GM06990 (cell line): Measurements from ENCODE around the gene DYNLL2.
"Not testable (repeated sequence)": the region's sequence is repeated elsewhere in the genome, so short reads cannot be mapped to it uniquely, and the experiment has no call there.

Source experiments
- DNase-seq: peaks from one replicate; pipeline ENCODE4 v3.0.0-alpha.2; 2011; ENCODE audit not compliant: insufficient read length; ENCODE audit errors: extremely low read depth
- H3K27me3 ChIP-seq: replicated peaks from 2 replicates; pipeline ENCODE4 v1.6.0; 2011; ENCODE audit warnings: low read length; ENCODE audit not compliant: control insufficient read depth, insufficient read depth
- H3K36me3 ChIP-seq: 2 replicates; pipeline ENCODE4 v1.5.1; 2011; ENCODE audit warnings: low read length; ENCODE audit not compliant: control insufficient read depth, insufficient read depth
- H3K4me3 ChIP-seq: replicated peaks from 2 replicates; pipeline ENCODE4 v1.5.1; 2011; ENCODE audit warnings: low read depth, mild to moderate bottlenecking, control low read depth, low read length
- TF ChIP-seq, protein P1 (sequence below): IDR thresholded peaks from 2 replicates; pipeline ENCODE4 v1.5.1; 2011; ENCODE audit warnings: low read length, control low read depth, mild to moderate bottlenecking, inconsistent platforms; ENCODE audit not compliant: insufficient read depth, poor library complexity, severe bottlenecking

Gene DYNLL2

DNA sequence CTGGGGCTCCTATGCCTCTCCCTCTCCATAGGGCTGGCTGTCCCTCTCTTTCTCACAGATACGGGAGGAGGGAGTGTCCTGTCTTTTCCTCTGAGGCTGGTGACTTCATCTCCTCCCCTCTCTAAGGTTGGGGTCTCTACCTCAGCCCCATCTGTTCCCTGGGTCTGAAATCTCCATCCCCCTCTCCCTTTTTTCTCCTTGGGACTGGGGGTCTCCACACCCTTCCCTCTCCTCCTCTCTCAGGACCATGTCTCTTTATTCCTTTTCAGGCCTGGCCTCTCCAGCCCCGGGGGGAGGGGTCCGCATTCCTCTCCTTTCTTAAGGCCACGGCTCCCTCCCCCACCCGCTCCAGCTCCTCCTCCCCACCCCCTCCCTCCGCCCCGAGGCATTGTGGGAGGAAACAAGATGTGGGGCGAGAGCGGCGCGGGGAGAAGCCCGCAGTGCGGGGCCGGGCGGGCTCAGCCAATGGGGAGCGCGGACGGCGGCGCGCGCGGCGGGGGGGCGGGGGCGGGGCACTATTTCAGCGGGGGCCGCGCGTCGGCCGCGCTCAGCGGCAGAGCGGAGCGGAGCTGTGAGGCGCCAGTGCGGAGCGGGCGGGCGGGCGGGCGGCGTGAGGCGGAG lies at the start of gene DYNLL2:
Gene DYNLL2 (plus strand): TSS at position 550 of the 621 bp plus-strand sequence. CDS start 3,672 bp downstream, outside the sequence.
- peak; percentile 89 for DNase-seq
- TF ChIP-seq, protein P1, sequence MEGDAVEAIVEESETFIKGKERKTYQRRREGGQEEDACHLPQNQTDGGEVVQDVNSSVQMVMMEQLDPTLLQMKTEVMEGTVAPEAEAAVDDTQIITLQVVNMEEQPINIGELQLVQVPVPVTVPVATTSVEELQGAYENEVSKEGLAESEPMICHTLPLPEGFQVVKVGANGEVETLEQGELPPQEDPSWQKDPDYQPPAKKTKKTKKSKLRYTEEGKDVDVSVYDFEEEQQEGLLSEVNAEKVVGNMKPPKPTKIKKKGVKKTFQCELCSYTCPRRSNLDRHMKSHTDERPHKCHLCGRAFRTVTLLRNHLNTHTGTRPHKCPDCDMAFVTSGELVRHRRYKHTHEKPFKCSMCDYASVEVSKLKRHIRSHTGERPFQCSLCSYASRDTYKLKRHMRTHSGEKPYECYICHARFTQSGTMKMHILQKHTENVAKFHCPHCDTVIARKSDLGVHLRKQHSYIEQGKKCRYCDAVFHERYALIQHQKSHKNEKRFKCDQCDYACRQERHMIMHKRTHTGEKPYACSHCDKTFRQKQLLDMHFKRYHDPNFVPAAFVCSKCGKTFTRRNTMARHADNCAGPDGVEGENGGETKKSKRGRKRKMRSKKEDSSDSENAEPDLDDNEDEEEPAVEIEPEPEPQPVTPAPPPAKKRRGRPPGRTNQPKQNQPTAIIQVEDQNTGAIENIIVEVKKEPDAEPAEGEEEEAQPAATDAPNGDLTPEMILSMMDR, result no peak
- Histone ChIP-seq H3K36me3 (peaks cover 13% of the 10 kb centered on the region), H3K4me3 (peak within 1 kb of the TSS; percentile 90), H3K27me3 (no peaks in the 10 kb centered on the region)

DNA sequence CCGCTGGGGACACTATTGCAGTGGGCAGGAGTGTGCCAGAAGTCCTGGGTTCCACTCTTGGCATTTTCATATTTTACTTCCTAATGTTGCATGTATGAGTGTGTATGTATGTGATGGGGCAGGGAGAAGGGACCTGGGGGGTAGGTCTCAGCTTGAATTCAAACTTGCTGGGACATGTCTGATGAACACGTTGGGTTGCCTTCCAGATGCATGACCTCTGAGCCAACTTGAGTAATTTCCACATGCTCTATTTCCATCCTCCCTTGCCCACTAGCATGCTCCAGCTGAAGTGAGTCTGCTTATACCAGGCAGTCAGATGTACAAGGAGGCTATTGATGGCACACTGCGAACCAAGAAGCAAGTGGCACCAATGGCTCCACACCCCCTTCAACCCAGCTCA lies 43.2 kb upstream of the DYNLL2 start:
- TF ChIP-seq, protein P1, result no peak
- Histone ChIP-seq H3K27me3 (no peaks in the 10 kb centered on the region), H3K4me3 (no peak overlapping the region), H3K36me3 (no peaks in the 10 kb centered on the region)
- no peak for DNase-seq

DNA sequence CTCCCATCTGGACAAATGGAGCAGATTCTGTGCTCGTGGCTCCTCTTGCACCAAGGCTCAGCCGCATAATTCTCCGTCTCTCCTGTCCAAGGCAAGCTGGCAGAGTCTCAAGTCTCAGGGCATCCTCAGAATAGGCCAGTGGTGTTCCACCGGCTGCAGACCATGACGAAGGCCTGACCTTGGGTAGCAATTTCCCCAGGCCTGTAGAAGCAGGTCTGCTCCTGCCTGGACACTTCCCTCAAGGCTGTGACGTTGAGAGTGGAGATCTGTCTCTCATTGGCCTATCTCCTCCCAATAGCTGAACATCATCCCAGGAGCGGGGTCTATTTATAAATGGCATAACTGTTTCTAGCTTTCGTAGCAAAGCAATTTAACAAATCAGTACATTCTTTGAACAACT lies 42.8 kb upstream of the DYNLL2 start:
- no peak for DNase-seq
- Histone ChIP-seq H3K36me3 (no peaks in the 10 kb centered on the region), H3K27me3 (no peaks in the 10 kb centered on the region), H3K4me3 (no peak overlapping the region)
- TF ChIP-seq, protein P1, result no peak

DNA sequence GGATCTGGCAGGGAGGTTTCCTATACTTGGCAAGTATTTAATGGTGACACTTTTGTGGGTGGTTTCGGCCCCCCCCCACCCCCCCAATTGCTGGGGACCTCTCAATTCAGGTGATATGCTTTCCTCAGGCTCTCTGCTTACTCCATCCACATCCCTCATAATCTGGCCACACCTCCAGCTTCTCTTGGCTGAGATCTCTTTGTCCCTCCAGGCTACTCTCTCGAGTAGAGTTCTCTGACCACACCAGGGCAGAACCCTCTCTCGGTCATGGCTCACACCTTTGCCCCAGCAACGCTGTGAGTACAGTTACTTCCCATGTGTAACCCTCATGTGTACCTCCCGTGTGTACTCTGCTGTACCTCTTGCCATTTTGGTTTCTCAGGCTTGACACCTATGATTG lies 42.1 kb upstream of the DYNLL2 start:
- H3K4me3 ChIP-seq, result no peak overlapping the region
- no peak for DNase-seq
- no peaks in the 10 kb centered on the region for H3K27me3 ChIP-seq
- H3K36me3 ChIP-seq, result no peaks in the 10 kb centered on the region
- TF ChIP-seq, protein P1, result no peak

DNA sequence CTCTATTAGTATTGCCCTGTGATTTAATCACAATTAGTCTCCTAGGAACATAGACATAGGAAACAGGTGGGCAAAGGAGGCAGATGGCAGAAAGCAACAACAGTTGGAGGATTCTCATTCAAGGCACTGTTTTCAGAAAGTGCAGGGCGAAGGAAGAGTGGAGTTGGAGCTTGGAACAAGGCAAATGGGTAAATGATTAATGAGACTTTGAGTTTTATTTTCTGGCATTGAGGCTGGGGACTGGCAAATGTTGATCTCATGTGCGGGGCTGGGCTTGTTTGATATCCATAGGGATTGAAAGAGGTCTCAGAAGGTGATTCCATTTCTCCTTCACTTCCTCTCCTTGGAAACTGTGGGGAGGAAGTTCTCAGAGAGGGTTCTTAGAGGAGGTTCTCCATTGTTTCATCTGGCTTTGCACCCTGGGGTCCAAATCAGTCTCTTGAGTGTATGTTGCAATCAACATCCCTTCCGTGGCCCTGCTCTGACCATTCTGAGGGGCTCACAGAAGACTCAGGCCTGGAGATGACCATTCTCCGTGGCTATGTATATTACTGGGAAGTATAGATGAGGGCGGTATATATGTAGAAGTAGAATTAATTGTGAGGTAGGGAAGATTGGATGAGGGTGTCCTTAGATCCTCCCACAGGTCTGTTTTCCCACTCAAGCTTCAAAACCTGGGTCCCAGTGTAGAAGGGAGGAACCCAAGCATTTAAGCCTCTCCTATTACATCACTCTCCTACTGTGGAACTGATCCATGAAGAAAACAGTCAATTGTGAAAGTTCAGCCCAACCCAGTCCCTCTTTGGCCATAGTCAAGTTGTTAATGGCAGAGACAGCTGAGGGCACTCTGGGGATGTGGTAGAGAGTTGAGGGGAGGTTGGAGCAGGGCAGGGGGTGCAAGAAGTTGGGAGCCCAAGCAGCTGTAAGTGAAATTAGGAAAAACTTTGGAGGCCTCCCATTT lies 39.7 kb upstream of the DYNLL2 start:
- Histone ChIP-seq H3K4me3 (no peak overlapping the region), H3K27me3 (no peaks in the 10 kb centered on the region), H3K36me3 (no peaks in the 10 kb centered on the region)
- no peak for DNase-seq
- TF ChIP-seq, protein P1, result no peak

DNA sequence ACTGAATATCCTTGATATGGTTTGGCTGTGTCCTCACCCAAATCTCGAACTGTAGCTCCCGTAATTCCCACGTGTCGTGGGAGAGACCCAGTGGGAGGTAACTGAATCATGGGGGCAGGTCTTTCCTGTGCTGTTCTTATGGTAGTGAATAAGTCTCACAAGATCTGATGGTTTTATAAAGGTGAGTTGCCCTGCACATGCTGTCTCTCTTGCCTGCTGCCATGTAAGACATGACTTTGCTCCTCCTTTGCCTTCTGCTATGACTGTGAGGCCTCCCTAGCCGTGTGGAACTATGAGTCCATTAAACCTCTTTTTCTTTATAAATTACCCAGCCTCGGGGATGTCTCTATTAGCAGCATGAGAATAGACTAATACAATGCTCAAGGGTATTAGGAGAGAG lies 39.0 kb upstream of the DYNLL2 start:
- not testable (repeated sequence) for DNase-seq, H3K36me3 ChIP-seq, H3K27me3 ChIP-seq, H3K4me3 ChIP-seq
